Measurements from ENCODE around the gene NMNAT2.

NMNAT2 gene

DNA sequence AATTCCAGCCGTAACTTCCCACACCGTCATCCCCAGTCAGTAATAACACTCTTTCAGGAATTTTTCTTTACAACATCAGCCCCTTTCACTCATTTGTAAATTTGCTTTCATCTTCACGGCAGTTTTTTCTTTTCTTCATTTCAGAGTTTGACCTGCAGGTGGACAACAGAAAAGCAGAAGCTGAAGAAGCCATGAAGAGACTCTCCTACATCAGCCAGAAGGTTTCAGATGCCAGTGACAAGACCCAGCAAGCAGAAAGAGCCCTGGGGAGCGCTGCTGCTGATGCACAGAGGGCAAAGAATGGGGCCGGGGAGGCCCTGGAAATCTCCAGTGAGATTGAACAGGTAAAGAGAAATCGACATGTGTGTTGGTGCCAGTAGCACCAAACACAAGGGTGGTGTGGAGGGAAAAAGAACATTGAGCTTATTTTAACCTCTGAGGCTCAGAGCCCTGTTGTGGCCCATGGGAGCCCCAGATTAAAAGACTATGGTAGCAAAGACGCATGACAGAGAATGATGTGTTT, 178.9 kb downstream of the NMNAT2 start:
- TF ChIP-seq, protein P1, sequence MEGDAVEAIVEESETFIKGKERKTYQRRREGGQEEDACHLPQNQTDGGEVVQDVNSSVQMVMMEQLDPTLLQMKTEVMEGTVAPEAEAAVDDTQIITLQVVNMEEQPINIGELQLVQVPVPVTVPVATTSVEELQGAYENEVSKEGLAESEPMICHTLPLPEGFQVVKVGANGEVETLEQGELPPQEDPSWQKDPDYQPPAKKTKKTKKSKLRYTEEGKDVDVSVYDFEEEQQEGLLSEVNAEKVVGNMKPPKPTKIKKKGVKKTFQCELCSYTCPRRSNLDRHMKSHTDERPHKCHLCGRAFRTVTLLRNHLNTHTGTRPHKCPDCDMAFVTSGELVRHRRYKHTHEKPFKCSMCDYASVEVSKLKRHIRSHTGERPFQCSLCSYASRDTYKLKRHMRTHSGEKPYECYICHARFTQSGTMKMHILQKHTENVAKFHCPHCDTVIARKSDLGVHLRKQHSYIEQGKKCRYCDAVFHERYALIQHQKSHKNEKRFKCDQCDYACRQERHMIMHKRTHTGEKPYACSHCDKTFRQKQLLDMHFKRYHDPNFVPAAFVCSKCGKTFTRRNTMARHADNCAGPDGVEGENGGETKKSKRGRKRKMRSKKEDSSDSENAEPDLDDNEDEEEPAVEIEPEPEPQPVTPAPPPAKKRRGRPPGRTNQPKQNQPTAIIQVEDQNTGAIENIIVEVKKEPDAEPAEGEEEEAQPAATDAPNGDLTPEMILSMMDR (IDR thresholded peaks at IDR 0.05; ENCODE audit: insufficient read depth, low read length, missing control alignments), result no peak
- no peak for DNase-seq (ENCODE audit: low read depth, low spot score)
- H3K4me3 ChIP-seq (ENCODE audit: low read depth, low read length), result no peak overlapping the region
- CTCF ChIA-PET, result interaction anchor here (1.0 to 3.5 kb wide), 9 partner anchors 8 to 274 kb away, joined by 3 to 25 read pairs (median 3); no protein-coding TSS in a partner anchor
- POLR2A ChIA-PET, result no interaction called here

DNA sequence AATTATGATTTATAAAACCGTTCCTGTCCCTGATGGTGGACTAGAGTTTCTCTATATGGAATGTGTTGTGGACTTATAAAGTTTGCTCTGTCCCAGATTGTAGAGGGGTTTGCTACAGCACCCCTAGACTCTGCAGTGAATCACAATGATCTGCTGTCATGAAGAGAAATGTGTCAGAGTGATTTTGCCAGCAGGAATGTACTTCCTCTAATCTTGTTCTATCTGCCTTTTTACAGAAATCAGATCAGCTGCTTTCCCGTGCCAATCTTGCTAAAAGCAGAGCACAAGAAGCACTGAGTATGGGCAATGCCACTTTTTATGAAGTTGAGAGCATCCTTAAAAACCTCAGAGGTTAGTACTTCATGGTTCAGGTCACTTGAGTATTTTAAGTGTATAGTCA, 180.1 kb downstream of the NMNAT2 start:
- TF ChIP-seq, protein P1 (IDR thresholded peaks at IDR 0.05; ENCODE audit: insufficient read depth, low read length, missing control alignments), result no peak
- CTCF ChIA-PET, result interaction anchor here (0.6 to 3.5 kb wide), 9 partner anchors 9 to 273 kb away, joined by 3 to 25 read pairs (median 3); no protein-coding TSS in a partner anchor
- POLR2A ChIA-PET, result interaction anchor here (1.0 kb wide), 1 partner anchor 30 kb away, joined by 4 read pairs; no protein-coding TSS in a partner anchor
- no peak overlapping the region for H3K4me3 ChIP-seq (ENCODE audit: low read depth, low read length)
- DNase-seq (ENCODE audit: low read depth, low spot score), result no peak

DNA sequence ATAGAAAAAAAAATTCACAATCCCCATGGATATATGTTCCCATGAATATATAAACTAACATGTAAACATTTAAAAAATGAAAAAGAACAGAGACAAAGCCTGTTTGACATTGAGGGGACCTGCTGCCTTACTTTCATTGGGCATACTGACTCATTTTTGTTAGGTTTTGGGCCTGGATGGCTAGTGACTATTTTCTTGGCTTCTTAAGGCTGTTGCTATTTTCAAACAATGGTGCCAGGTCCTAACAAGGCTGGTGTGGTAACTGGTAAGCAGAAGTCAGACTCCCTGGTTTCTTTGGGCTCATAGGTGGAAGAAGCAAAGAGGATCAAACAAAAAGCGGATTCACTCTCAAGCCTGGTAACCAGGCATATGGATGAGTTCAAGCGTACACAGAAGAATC, 181.1 kb downstream of the NMNAT2 start:
- no peak for DNase-seq (ENCODE audit: low read depth, low spot score)
- POLR2A ChIA-PET, result no interaction called here
- CTCF ChIA-PET, result interaction anchor here (1.0 to 3.5 kb wide), 6 partner anchors 8 to 82 kb away, joined by 3 to 25 read pairs (median 4); no protein-coding TSS in a partner anchor
- TF ChIP-seq, protein P1 (IDR thresholded peaks at IDR 0.05; ENCODE audit: insufficient read depth, low read length, missing control alignments), result no peak
- no peak overlapping the region for H3K4me3 ChIP-seq (ENCODE audit: low read depth, low read length)

DNA sequence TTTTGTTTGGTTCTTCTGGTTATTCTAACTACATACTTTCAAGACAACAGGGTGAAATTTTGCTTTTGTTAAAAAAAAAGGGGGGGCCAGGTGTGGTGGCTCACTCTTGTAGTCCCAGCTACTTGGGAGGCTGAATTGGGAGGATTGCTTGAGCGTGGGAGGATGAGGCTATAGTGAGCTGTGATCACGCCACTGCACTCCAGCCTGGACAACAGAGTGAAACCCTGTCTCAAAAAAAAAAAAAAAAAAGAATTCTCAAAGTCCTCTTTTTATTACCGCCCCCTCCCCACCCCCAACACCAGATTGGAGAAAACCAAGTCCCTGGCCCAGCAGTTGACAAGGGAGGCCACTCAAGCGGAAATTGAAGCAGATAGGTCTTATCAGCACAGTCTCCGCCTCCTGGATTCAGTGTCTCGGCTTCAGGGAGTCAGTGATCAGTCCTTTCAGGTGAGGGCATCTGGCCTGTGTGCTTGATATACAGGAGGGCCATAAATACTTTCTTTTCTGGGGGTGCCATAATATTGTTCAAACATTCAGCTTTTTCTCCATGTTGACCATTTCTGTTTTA, 181.9 kb downstream of the NMNAT2 start:
- no peak for DNase-seq (ENCODE audit: low read depth, low spot score)
- CTCF ChIA-PET, result interaction anchor here (1.5 to 3.5 kb wide), 2 partner anchors 11 to 17 kb away, joined by 3 to 25 read pairs; no protein-coding TSS in a partner anchor
- TF ChIP-seq, protein P1 (IDR thresholded peaks at IDR 0.05; ENCODE audit: insufficient read depth, low read length, missing control alignments), result no peak
- POLR2A ChIA-PET, result interaction anchor here (0.6 to 0.7 kb wide), 2 partner anchors 388 to 1756 kb away, joined by 3 read pairs; no protein-coding TSS in a partner anchor
- no peak overlapping the region for H3K4me3 ChIP-seq (ENCODE audit: low read depth, low read length)

DNA sequence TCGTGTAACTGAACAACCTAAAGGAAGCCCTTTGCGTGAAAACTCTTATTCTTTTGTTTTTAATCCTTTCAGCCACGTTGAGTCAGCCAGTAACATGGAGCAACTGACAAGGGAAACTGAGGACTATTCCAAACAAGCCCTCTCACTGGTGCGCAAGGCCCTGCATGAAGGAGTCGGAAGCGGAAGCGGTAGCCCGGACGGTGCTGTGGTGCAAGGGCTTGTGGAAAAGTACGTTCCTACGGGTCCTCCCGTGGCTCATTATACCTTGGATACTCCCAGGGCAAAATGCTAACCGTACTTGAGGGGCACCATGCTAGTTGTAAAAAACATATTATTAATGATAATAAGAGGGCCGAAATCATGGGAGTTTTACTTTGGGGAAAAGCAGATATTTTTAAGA, 182.7 kb downstream of the NMNAT2 start:
- no peak for DNase-seq (ENCODE audit: low read depth, low spot score)
- TF ChIP-seq, protein P1 (IDR thresholded peaks at IDR 0.05; ENCODE audit: insufficient read depth, low read length, missing control alignments), result no peak
- CTCF ChIA-PET, result interaction anchor here (0.8 to 2.1 kb wide), 39 partner anchors 10 to 279 kb away, joined by 3 to 54 read pairs (median 6); no protein-coding TSS in a partner anchor
- POLR2A ChIA-PET, result interaction anchor here (0.7 to 1.3 kb wide), 6 partner anchors 33 to 1755 kb away, joined by 3 to 7 read pairs (median 6); no protein-coding TSS in a partner anchor
- H3K4me3 ChIP-seq (ENCODE audit: low read depth, low read length), result peak overlapping the region; percentile 56

Data from AG04449 (cell line).